Osteocyte (in vitro differentiated cells): Measurements from ENCODE around the gene EHHADH. TPM values are rescaled to one million over a fixed set of nuclear protein-coding genes. Genes with fewer than 3 reads are reported as not detected.

ENCODE experiments used
- DNase-seq: peaks from one replicate; pipeline ENCODE4 v3.0.0; 2021; ENCODE audit warnings: mixed read lengths; ENCODE audit not compliant: unreplicated experiment; ENCODE audit errors: extremely low spot score
- H3K27ac Mint-ChIP-seq: one replicate; pipeline ENCODE4 v1.8.0; 2021; ENCODE audit warnings: mild to moderate bottlenecking, mixed read lengths; ENCODE audit not compliant: unreplicated experiment
- H3K27me3 Mint-ChIP-seq: one replicate; pipeline ENCODE4 v1.8.0; 2021; ENCODE audit warnings: mixed read lengths; ENCODE audit not compliant: unreplicated experiment
- H3K36me3 Mint-ChIP-seq: one replicate; pipeline ENCODE4 v1.8.0; 2021; ENCODE audit warnings: mixed read lengths; ENCODE audit not compliant: unreplicated experiment
- H3K4me1 Mint-ChIP-seq: one replicate; pipeline ENCODE4 v1.8.0; 2021; ENCODE audit warnings: mixed read lengths; ENCODE audit not compliant: unreplicated experiment
- H3K4me3 Mint-ChIP-seq: one replicate; pipeline ENCODE4 v1.8.0; 2021; ENCODE audit warnings: mild to moderate bottlenecking, moderate library complexity, mixed read lengths; ENCODE audit not compliant: unreplicated experiment
- H3K9me3 Mint-ChIP-seq: one replicate; pipeline ENCODE4 v1.8.0; 2021; ENCODE audit warnings: mixed read lengths; ENCODE audit not compliant: unreplicated experiment
- total RNA-seq: library from RNA; stranded (reverse); gene quantifications from 2 replicates; pipeline ENCODE4 v1.2.1, GENCODE V29; 2021
- TF ChIP-seq, protein P1 (sequence below): fragments of 200-600 bp; sonication (generic); IDR thresholded peaks from 2 replicates; pipeline ENCODE4 v1.5.0; 2021; ENCODE audit warnings: antibody characterized with exemption, mild to moderate bottlenecking, moderate library complexity

EHHADH gene
- total RNA-seq, 1 donor from 2014 or later = 1.2 TPM

DNA sequence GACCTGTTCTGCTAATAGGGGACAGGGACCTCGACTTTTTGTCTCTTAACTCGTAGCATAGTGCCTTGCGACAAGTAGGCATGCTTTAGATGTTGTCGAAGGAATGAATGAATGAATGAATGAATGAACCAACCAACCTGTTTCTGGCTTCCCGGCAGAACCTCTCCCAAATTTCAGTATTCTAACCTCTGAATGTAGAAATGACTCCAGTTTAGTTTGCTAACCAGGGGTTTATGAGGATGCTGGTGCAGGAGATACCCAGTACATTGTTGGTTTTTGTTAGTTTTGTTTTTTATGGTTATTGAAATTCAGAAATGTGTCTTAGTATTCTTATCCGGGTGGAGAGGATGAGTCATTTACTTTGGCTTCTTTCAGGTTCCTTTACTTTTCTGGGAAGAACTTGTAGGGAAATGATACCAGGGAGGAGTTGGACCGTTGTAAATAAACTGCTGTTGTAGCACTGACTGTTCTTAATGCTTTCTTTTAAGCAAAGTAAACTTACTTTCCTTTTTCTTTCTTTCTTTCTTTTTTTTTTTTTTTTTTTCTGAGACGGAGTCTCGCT, 29.6 kb upstream of the EHHADH start:
- H3K36me3 Mint-ChIP-seq = peaks cover 4% of the 10 kb centered on the region
- DNase-seq = no peak
- TF ChIP-seq, protein P1, sequence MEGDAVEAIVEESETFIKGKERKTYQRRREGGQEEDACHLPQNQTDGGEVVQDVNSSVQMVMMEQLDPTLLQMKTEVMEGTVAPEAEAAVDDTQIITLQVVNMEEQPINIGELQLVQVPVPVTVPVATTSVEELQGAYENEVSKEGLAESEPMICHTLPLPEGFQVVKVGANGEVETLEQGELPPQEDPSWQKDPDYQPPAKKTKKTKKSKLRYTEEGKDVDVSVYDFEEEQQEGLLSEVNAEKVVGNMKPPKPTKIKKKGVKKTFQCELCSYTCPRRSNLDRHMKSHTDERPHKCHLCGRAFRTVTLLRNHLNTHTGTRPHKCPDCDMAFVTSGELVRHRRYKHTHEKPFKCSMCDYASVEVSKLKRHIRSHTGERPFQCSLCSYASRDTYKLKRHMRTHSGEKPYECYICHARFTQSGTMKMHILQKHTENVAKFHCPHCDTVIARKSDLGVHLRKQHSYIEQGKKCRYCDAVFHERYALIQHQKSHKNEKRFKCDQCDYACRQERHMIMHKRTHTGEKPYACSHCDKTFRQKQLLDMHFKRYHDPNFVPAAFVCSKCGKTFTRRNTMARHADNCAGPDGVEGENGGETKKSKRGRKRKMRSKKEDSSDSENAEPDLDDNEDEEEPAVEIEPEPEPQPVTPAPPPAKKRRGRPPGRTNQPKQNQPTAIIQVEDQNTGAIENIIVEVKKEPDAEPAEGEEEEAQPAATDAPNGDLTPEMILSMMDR = no peak
- H3K4me3 Mint-ChIP-seq = peak overlapping the region; percentile 98
- H3K27ac Mint-ChIP-seq = peak overlapping the region; percentile 94
- peaks cover 17% of the 10 kb centered on the region for H3K4me1 Mint-ChIP-seq
- peaks cover 4% of the 10 kb centered on the region for H3K9me3 Mint-ChIP-seq
- peaks cover 6% of the 10 kb centered on the region for H3K27me3 Mint-ChIP-seq

DNA sequence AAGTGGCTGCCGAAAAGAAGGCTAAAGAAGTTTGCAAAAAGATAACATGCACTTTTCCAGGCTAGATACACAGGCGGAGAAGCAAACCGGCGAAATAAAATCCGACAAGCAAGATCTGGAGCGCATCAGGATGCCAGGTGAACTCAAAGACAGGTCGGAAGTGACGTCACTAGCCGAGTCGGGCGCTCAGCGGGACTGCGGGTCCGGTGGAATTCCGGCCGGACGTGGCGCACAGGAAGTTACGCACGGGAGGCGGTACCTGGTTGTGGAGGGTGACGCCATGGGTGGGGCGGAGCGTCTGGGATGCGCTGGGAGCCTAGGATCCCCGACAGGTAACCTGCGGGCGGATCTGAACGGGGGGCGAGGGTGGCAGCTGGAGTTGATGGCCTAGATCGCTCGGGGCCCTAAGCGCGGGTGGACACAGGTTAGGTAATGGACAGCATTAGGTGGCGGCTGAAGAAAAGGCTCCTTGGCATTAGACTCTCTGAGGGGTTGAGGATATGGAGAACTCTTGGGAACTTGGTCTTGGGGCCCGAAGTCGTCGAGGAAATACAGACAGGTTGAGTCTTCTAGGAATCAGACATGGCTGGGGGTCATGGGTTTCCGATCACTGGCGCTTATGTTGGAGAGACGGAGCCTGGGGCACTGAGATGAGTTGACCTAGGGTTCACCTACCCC, 29.0 kb upstream of the EHHADH start:
- H3K4me1 Mint-ChIP-seq = peaks cover 17% of the 10 kb centered on the region
- TF ChIP-seq, protein P1 = no peak
- peak overlapping the region; percentile 94 for H3K27ac Mint-ChIP-seq
- H3K27me3 Mint-ChIP-seq = peaks cover 6% of the 10 kb centered on the region
- DNase-seq = peak; percentile 95
- H3K9me3 Mint-ChIP-seq = peaks cover 4% of the 10 kb centered on the region
- peaks cover 4% of the 10 kb centered on the region for H3K36me3 Mint-ChIP-seq
- peak overlapping the region; percentile 98 for H3K4me3 Mint-ChIP-seq

DNA sequence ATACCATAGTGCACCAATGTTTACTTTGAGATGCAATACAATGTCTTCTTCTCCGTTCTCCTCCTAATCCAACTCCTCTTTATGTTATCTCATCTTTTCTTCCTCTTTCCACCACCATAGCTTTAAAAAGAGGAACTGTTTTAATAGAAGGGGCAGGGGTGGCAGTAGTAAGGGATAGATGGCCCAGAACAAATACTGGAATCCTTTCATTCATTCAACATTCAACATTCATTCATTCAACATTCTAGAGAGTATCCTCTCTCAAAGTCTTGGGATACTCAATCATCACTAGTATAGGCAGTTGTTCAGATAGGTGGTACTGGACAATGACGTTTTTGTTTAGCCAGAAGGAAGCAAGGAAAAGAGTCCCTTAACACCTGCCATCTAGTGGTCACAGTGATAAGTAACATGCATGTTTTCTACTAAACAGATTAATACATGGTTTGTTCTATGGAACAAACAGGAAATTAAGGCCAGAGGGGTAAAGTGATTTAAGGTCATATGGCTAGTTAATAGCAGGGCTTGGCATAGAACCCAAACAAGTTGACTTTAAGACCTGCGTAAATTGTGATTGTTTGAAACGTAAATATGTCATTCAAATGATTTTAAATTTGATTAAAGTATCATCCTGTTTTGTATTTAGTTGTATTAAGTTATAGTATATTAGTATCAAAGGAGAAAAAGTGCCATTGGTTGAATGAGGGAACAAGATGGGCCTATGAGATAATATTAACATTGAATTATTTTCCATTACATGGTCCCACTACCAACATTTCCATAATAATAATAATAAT, 26.9 kb upstream of the EHHADH start:
- Mint-ChIP-seq H3K9me3 (peaks cover 4% of the 10 kb centered on the region), H3K27me3 (peaks cover 10% of the 10 kb centered on the region), H3K4me1 (peaks cover 17% of the 10 kb centered on the region), H3K36me3 (no peaks in the 10 kb centered on the region), H3K4me3 (no peak overlapping the region), H3K27ac (no peak overlapping the region)
- TF ChIP-seq, protein P1 = peak; percentile 59
- no peak for DNase-seq

DNA sequence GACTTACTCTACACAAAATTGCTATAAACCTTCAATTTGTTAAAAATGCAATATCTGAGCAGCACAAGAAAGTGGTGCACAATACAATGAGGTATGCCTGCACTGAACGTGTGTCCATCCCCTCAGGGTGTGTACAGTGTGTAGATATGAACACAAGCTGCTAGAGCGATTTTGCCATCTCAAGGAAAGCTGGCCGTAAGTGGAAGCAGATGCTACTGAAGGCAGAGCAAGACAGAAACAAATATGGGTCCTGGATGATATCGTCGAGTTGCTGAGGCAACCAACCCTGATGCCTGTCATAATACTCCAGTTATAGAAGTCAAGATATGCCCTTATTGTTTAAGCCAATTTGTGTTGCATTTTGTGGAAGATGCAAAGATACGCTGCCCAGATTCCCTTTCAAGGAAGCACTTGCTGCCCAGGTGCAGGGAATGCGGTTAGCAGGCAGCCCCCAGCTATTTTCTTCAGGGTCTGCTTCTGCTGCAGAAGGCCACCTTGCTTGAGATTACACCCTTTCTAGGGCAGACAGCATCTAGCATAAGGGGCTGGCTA, 25.8 kb upstream of the EHHADH start:
- Mint-ChIP-seq H3K9me3 (peaks cover 4% of the 10 kb centered on the region), H3K27ac (no peak overlapping the region), H3K4me1 (peaks cover 14% of the 10 kb centered on the region), H3K4me3 (no peak overlapping the region), H3K27me3 (peaks cover 12% of the 10 kb centered on the region), H3K36me3 (no peaks in the 10 kb centered on the region)
- DNase-seq = no peak
- TF ChIP-seq, protein P1 = no peak

DNA sequence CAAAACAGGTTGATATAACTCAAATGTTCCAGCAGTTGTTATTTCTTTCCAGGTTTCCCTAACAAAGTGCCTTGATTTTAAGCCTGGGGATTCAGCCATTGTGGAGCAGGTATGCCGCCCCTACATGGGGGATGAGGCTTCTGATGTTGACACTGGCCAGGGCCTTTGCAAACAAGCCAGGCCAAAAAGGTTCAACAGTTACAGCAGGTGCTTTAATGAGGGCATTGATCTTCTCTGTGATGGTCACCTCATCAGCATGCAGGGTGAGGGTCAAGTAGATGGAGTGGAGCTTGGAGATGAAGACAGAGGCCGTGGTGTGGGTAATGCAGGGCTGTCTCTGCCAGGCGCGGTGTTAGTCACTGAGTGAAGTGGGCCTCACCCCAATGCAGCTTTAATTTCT, 22.6 kb upstream of the EHHADH start:
- no peaks in the 10 kb centered on the region for H3K4me1 Mint-ChIP-seq
- no peak overlapping the region for H3K4me3 Mint-ChIP-seq
- no peaks in the 10 kb centered on the region for H3K36me3 Mint-ChIP-seq
- H3K9me3 Mint-ChIP-seq = peaks cover 4% of the 10 kb centered on the region
- peaks cover 30% of the 10 kb centered on the region for H3K27me3 Mint-ChIP-seq
- TF ChIP-seq, protein P1 = no peak
- DNase-seq = no peak
- no peak overlapping the region for H3K27ac Mint-ChIP-seq
